Mesenchymal stem cell (in vitro differentiated cells and primary cell): ENCODE results near the gene DDIT3.

Source experiments
- DNase-seq: peaks from one replicate; pipeline ENCODE4 v3.0.0-alpha.2; 2013
- H2AFZ ChIP-seq: one replicate; pipeline ENCODE4 v1.6.1; 2013; ENCODE audit warnings: low read depth, mild to moderate bottlenecking, control low read depth, inconsistent platforms, low read length, moderate library complexity
- H2AK5ac ChIP-seq: 2 replicates; pipeline ENCODE4 v1.6.1; 2013; ENCODE audit warnings: low read length, moderate library complexity, mild to moderate bottlenecking, inconsistent platforms; ENCODE audit not compliant: severe bottlenecking
- H2BK120ac ChIP-seq: one replicate; pipeline ENCODE4 v1.6.1; 2013; ENCODE audit warnings: low read depth, mild to moderate bottlenecking, inconsistent platforms, low read length, moderate library complexity
- H2BK12ac ChIP-seq, 2 experiments: one replicate each; pipeline ENCODE4 v1.6.1; 2013; ENCODE audit warnings: inconsistent platforms in 2 of 2, low read length in 2 of 2, mild to moderate bottlenecking in 2 of 2, moderate library complexity in 2 of 2, control low read depth in 1 of 2
- H2BK15ac ChIP-seq: one replicate; pipeline ENCODE4 v1.6.1; 2013; ENCODE audit warnings: mild to moderate bottlenecking, low read depth, inconsistent platforms; ENCODE audit not compliant: poor library complexity, severe bottlenecking
- H2BK5ac ChIP-seq: 2 replicates; pipeline ENCODE4 v1.6.1; 2013; ENCODE audit warnings: low read depth, mild to moderate bottlenecking, low read length, control low read depth, inconsistent platforms; ENCODE audit not compliant: poor library complexity, severe bottlenecking
- H3K14ac ChIP-seq, 2 experiments: one replicate each; pipeline ENCODE4 v1.6.1; 2013; ENCODE audit warnings: inconsistent platforms in 2 of 2, low read length in 2 of 2, control low read depth in 1 of 2, mild to moderate bottlenecking in 1 of 2, moderate library complexity in 1 of 2
- H3K18ac ChIP-seq, 2 experiments: one replicate each; pipeline ENCODE4 v1.6.1; 2013; ENCODE audit warnings: inconsistent platforms in 2 of 2, low read length in 2 of 2, control low read depth in 1 of 2, low read depth in 1 of 2, mild to moderate bottlenecking in 1 of 2
- H3K23ac ChIP-seq, 2 experiments: one replicate each; pipeline ENCODE4 v1.6.1; 2013; ENCODE audit warnings: inconsistent platforms in 2 of 2, low read length in 2 of 2, mild to moderate bottlenecking in 2 of 2, moderate library complexity in 2 of 2, control low read depth in 1 of 2
- H3K27ac ChIP-seq: 2 replicates; pipeline ENCODE4 v1.5.1; 2013; ENCODE audit warnings: mild to moderate bottlenecking, moderate library complexity, low read length, control low read depth, inconsistent platforms; ENCODE audit not compliant: poor library complexity, severe bottlenecking
- H3K27me3 ChIP-seq, 2 experiments: 2 replicates each; pipeline versions ENCODE4 v1.6.1 to v1.7.0; 2013; ENCODE audit warnings: low read length in 2 of 2, mild to moderate bottlenecking in 2 of 2, moderate library complexity in 2 of 2, control low read depth in 1 of 2, inconsistent platforms in 1 of 2; ENCODE audit not compliant: control insufficient read depth in 1 of 2, insufficient read depth in 1 of 2
- H3K36me3 ChIP-seq, 2 experiments: 2 replicates each; pipeline versions ENCODE4 v1.6.1 to v1.7.0; 2013; ENCODE audit warnings: low read length in 2 of 2, control low read depth in 1 of 2, inconsistent platforms in 1 of 2, low read depth in 1 of 2, mild to moderate bottlenecking in 1 of 2; ENCODE audit not compliant: insufficient read depth in 2 of 2, control insufficient read depth in 1 of 2
- H3K4ac ChIP-seq, 2 experiments: one replicate each; pipeline ENCODE4 v1.6.1; 2013; ENCODE audit warnings: inconsistent platforms in 2 of 2, low read length in 2 of 2, mild to moderate bottlenecking in 2 of 2, moderate library complexity in 2 of 2, control low read depth in 1 of 2, low read depth in 1 of 2
- H3K4me1 ChIP-seq: 2 replicates; pipeline ENCODE4 v1.6.1; 2013; ENCODE audit warnings: low read depth, low read length, control low read depth; ENCODE audit not compliant: control insufficient read depth, insufficient read depth
- H3K4me2 ChIP-seq: 2 replicates; pipeline ENCODE4 v1.6.1; 2013; ENCODE audit warnings: low read length, mild to moderate bottlenecking, inconsistent platforms; ENCODE audit not compliant: poor library complexity, severe bottlenecking
- H3K4me3 ChIP-seq, 2 experiments: 2 replicates each; pipeline versions ENCODE4 v1.5.1 to v1.7.0; 2013; ENCODE audit warnings: low read length in 2 of 2, mild to moderate bottlenecking in 2 of 2, control low read depth in 1 of 2, low read depth in 1 of 2; ENCODE audit not compliant: insufficient read depth in 1 of 2
- H3K79me1 ChIP-seq: replicated peaks from 2 replicates; pipeline ENCODE4 v1.6.1; 2013; ENCODE audit warnings: mild to moderate bottlenecking, control low read depth, low read length, inconsistent platforms; ENCODE audit not compliant: poor library complexity, severe bottlenecking
- H3K9ac ChIP-seq: 2 replicates; pipeline ENCODE4 v1.7.0; 2013; ENCODE audit warnings: mild to moderate bottlenecking, low read length, moderate library complexity
- H3K9me3 ChIP-seq: 2 replicates; pipeline ENCODE4 v1.7.0; 2013; ENCODE audit warnings: mild to moderate bottlenecking, low read length; ENCODE audit not compliant: control insufficient read depth
- H4K8ac ChIP-seq: one replicate; pipeline ENCODE4 v1.6.1; 2013; ENCODE audit warnings: inconsistent platforms, mild to moderate bottlenecking, low read length, moderate library complexity
- H4K91ac ChIP-seq: one replicate; pipeline ENCODE4 v1.6.1; 2013; ENCODE audit warnings: mild to moderate bottlenecking, low read length, inconsistent platforms
- WGBS: methylation state at CpG from one replicate; pipeline ENCODE4 v1.1.7; 2013; ENCODE audit warnings: mixed read lengths; 5-methylcytosine and 5-hydroxymethylcytosine counted together

Gene DDIT3

GRCh38 chr12:57470970-57471656 lies 49.2 kb downstream of the DDIT3 start:
- Histone ChIP-seq H3K23ac (no peak overlapping the region), H3K27ac (no peak overlapping the region), H3K18ac (no peak overlapping the region), H2AFZ (no peak overlapping the region), H3K4me3 (no peak overlapping the region), H3K4me1 (peaks cover 11% of the 10 kb centered on the region), H4K91ac (no peak overlapping the region), H3K4ac (no peak overlapping the region), H2BK15ac (no peak overlapping the region), H2BK120ac (no peak overlapping the region), H3K4me2 (no peak overlapping the region), H3K14ac (no peak overlapping the region), H3K27me3 (peaks cover 84 to 95% of the 10 kb centered on the region in 2 experiments), H2BK12ac (no peak overlapping the region), H3K36me3 (no peaks in the 10 kb centered on the region), H4K8ac (no peak overlapping the region), H2BK5ac (no peak overlapping the region), H2AK5ac (no peak overlapping the region), H3K9me3 (no peaks in the 10 kb centered on the region), H3K79me1 (no peaks in the 10 kb centered on the region), H3K9ac (no peak overlapping the region)
- no peak for DNase-seq
- WGBS, result 86% methylated on average over 3 of the region's 4 CpGs

DNA sequence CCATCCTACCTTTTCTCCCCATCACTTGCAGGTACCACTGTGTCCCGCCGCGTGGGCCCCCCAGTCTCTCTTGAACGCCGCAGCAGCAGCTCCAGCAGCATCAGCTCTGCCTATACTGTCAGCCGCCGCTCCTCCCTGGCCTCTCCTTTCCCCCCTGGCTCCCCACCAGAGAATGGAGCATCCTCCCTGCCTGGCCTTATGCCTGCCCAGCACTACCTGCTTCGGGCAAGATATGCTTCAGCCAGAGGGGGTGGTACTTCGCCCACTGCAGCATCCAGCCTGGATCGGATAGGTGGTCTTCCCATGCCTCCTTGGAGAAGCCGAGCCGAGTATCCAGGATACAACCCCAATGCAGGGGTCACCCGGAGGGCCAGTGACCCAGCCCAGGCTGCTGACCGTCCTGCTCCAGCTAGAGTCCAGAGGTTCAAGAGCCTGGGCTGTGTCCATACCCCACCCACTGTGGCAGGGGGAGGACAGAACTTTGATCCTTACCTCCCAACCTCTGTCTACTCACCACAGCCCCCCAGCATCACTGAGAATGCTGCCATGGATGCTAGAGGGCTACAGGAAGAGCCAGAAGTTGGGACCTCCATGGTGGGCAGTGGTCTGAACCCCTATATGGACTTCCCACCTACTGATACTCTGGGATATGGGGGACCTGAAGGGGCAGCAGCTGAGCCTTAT lies 49.9 kb downstream of the DDIT3 start:
- Histone ChIP-seq H3K4ac (no peak overlapping the region), H3K14ac (no peak overlapping the region), H3K36me3 (no peaks in the 10 kb centered on the region), H2BK12ac (no peak overlapping the region), H3K9ac (no peak overlapping the region), H3K4me2 (no peak overlapping the region), H2BK5ac (no peak overlapping the region), H2AK5ac (no peak overlapping the region), H3K27ac (no peak overlapping the region), H3K9me3 (no peaks in the 10 kb centered on the region), H4K91ac (no peak overlapping the region), H3K18ac (no peak overlapping the region), H2BK120ac (no peak overlapping the region), H3K4me1 (peaks cover 4% of the 10 kb centered on the region), H2AFZ (no peak overlapping the region), H2BK15ac (no peak overlapping the region), H3K79me1 (no peaks in the 10 kb centered on the region), H4K8ac (no peak overlapping the region), H3K23ac (no peak overlapping the region), H3K4me3 (no peak overlapping the region), H3K27me3 (peaks cover 84 to 95% of the 10 kb centered on the region in 2 experiments)
- WGBS, result 90% methylated on average over 14 of the region's 14 CpGs
- no peak for DNase-seq

DNA sequence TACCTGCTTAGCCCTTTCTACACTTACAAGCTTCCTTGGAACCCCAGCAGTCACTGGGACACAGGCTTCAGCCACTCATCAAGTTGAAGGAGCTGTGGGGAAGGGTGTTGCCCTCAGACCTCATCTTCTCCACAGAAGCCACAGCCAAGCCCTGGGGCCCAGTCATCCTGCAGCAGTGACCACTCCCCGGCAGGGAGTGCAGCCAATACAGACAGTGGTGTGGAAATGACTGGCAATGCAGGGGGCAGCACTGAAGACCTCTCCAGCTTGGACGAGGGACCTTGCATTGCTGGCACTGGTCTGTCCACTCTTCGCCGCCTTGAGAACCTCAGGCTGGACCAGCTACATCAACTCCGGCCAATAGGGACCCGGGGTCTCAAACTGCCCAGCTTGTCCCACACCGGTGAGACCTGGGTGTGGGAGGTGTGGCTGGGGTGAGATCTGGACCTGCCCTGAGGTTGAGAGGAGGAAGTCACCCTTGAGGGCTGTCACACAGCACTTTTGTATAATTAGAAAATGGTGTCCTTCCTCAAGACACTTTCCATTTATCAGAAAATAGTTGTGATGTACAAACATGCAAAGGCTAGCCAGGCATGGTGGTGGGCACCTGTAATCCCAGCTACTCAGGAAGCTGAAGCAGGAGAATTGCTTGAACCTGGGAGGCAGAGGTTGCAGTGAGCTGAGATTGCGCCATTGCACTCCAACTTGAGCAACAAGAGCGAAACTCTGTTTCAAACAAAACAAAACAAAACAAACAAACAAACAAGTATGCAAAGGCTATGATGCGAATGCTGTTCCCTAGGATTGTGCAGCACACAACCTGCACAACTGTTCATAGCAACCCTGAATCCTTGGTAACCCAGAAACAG lies 50.8 kb downstream of the DDIT3 start:
- no peak overlapping the region for H3K4me2 ChIP-seq
- H2AFZ ChIP-seq, result no peak overlapping the region
- H3K79me1 ChIP-seq, result no peaks in the 10 kb centered on the region
- H3K18ac ChIP-seq, result no peak overlapping the region
- DNase-seq, result no peak
- H2BK15ac ChIP-seq, result no peak overlapping the region
- H3K9ac ChIP-seq, result no peak overlapping the region
- no peak overlapping the region for H2BK12ac ChIP-seq
- H4K8ac ChIP-seq, result no peak overlapping the region
- no peak overlapping the region for H2BK5ac ChIP-seq
- WGBS, result 89% methylated on average over 10 of the region's 10 CpGs
- H3K9me3 ChIP-seq, result no peaks in the 10 kb centered on the region
- H3K4me1 ChIP-seq, result no peaks in the 10 kb centered on the region
- H3K36me3 ChIP-seq, result no peaks in the 10 kb centered on the region
- peaks cover 84 to 95% of the 10 kb centered on the region in 2 experiments for H3K27me3 ChIP-seq
- no peak overlapping the region for H3K27ac ChIP-seq
- no peak overlapping the region for H2BK120ac ChIP-seq
- H3K23ac ChIP-seq, result peak overlapping the region in 1 of 2 experiments; percentile 64
- H3K4ac ChIP-seq, result no peak overlapping the region
- no peak overlapping the region for H3K4me3 ChIP-seq
- no peak overlapping the region for H4K91ac ChIP-seq
- H3K14ac ChIP-seq, result no peak overlapping the region
- H2AK5ac ChIP-seq, result no peak overlapping the region

- H4K8ac ChIP-seq, result no peak overlapping the region
- no peaks in the 10 kb centered on the region for H3K4me1 ChIP-seq
- H2BK120ac ChIP-seq, result no peak overlapping the region
- H3K36me3 ChIP-seq, result no peaks in the 10 kb centered on the region
- no peak overlapping the region for H2AK5ac ChIP-seq
- H3K27me3 ChIP-seq, result peaks cover 70 to 91% of the 10 kb centered on the region in 2 experiments
- H3K79me1 ChIP-seq, result no peaks in the 10 kb centered on the region
- WGBS, result 86% methylated on average over 11 of the region's 11 CpGs
- no peak overlapping the region for H3K4ac ChIP-seq
- no peak overlapping the region for H3K23ac ChIP-seq
- H3K4me2 ChIP-seq, result no peak overlapping the region
- no peak overlapping the region for H3K4me3 ChIP-seq
- no peak for DNase-seq
- H3K9me3 ChIP-seq, result no peaks in the 10 kb centered on the region
- H3K27ac ChIP-seq, result no peak overlapping the region
- H3K9ac ChIP-seq, result no peak overlapping the region
- no peak overlapping the region for H3K14ac ChIP-seq
- H2BK5ac ChIP-seq, result no peak overlapping the region
- H2BK12ac ChIP-seq, result no peak overlapping the region
- H4K91ac ChIP-seq, result no peak overlapping the region
- no peak overlapping the region for H3K18ac ChIP-seq
- H2AFZ ChIP-seq, result no peak overlapping the region
- no peak overlapping the region for H2BK15ac ChIP-seq
Measured at GRCh38 chr12:57467915-57468314, 52.4 kb downstream of the DDIT3 start.
